Activated T-helper 1 cell treated with anti-CD3 and anti-CD28 coated beads, Interleukin-12 subunit alpha, Interleukin-12 subunit beta, Interleukin-2, Interleukin-4 antibody, amounts not matched to agents 30 ng/mL and 10 ng/mL and 1 ng/mL, durations not matched to agents 14 hours and 24 hours and 36 hours (primary cell): Measurements from ENCODE around the gene DNAH8. TPM values are rescaled to one million over a fixed set of nuclear protein-coding genes. Genes with fewer than 3 reads are reported as not detected.
"Not testable (repeated sequence)": the region's sequence is repeated elsewhere in the genome, so short reads cannot be mapped to it uniquely, and the experiment has no call there.

ENCODE experiments used
- DNase-seq: peaks from one replicate; pipeline ENCODE4 v3.0.0; 2021; ENCODE audit warnings: low spot score
- H3K27ac Mint-ChIP-seq: one replicate; pipeline ENCODE4 v1.8.0; 2021; ENCODE audit warnings: mild to moderate bottlenecking, mixed read lengths
- H3K27me3 Mint-ChIP-seq: one replicate; pipeline ENCODE4 v1.8.0; 2022; ENCODE audit warnings: mild to moderate bottlenecking, moderate library complexity, mixed read lengths; ENCODE audit not compliant: insufficient read depth
- H3K36me3 Mint-ChIP-seq: one replicate; pipeline ENCODE4 v1.8.0; 2021; ENCODE audit warnings: low read depth, mixed read lengths
- H3K4me1 Mint-ChIP-seq: one replicate; pipeline ENCODE4 v1.8.0; 2021; ENCODE audit warnings: low read depth, mixed read lengths
- H3K4me3 Mint-ChIP-seq: one replicate; pipeline ENCODE4 v1.8.0; 2021; ENCODE audit warnings: mild to moderate bottlenecking, moderate library complexity, mixed read lengths
- H3K9me3 Mint-ChIP-seq: one replicate; pipeline ENCODE4 v1.8.0; 2021; ENCODE audit warnings: mixed read lengths
- intact Hi-C: fragments of 100-400 bp; cut with micrococcal nuclease; formaldehyde crosslinking; loops from one replicate; pipeline ENCODE4 v1.15.1; 2024
- total RNA-seq: library from RNA; stranded (reverse); gene quantifications from 2 replicates; pipeline ENCODE4 v1.2.3, GENCODE V29; 2022

The DNAH8 gene
- total RNA-seq, 1 donor from 2014 or later, result 0.03 TPM

- H3K4me3 Mint-ChIP-seq, H3K9me3 Mint-ChIP-seq, H3K27me3 Mint-ChIP-seq, intact Hi-C loops, H3K36me3 Mint-ChIP-seq, H3K27ac Mint-ChIP-seq, DNase-seq, H3K4me1 Mint-ChIP-seq: not testable (repeated sequence)
Measured at GRCh38 chr6:38921540-38921939, 206.4 kb downstream of the DNAH8 start.

GRCh38 chr6:38924791-38925509 is 209.8 kb downstream of the DNAH8 start:
- DNase-seq, result no peak
- Mint-ChIP-seq H3K4me3 (no peak overlapping the region), H3K27ac (no peak overlapping the region), H3K9me3 (no peaks in the 10 kb centered on the region), H3K36me3 (no peaks in the 10 kb centered on the region), H3K27me3 (peaks cover 13% of the 10 kb centered on the region), H3K4me1 (no peaks in the 10 kb centered on the region)
- intact Hi-C loops, result no loop called here

- H3K9me3 Mint-ChIP-seq, result no peaks in the 10 kb centered on the region
- no peak overlapping the region for H3K4me3 Mint-ChIP-seq
- H3K27ac Mint-ChIP-seq, result no peak overlapping the region
- H3K27me3 Mint-ChIP-seq, result peaks cover 18% of the 10 kb centered on the region
- DNase-seq, result no peak
- no peaks in the 10 kb centered on the region for H3K36me3 Mint-ChIP-seq
- intact Hi-C loops, result no loop called here
- H3K4me1 Mint-ChIP-seq, result no peaks in the 10 kb centered on the region
Measured at GRCh38 chr6:38929560-38929959, 214.4 kb downstream of the DNAH8 start.

GRCh38 chr6:38933426-38933825 is 218.3 kb downstream of the DNAH8 start:
- Mint-ChIP-seq H3K36me3 (no peaks in the 10 kb centered on the region), H3K9me3 (no peaks in the 10 kb centered on the region), H3K27me3 (peaks cover 13% of the 10 kb centered on the region), H3K4me3 (no peak overlapping the region), H3K27ac (no peak overlapping the region), H3K4me1 (no peaks in the 10 kb centered on the region)
- intact Hi-C loops, result loop anchor here (2.0 kb wide), 1 partner anchor 61 kb away; no protein-coding TSS in a partner anchor
- DNase-seq, result no peak

- Mint-ChIP-seq H3K36me3 (no peaks in the 10 kb centered on the region), H3K9me3 (no peaks in the 10 kb centered on the region), H3K27me3 (peaks cover 11% of the 10 kb centered on the region), H3K4me3 (no peak overlapping the region), H3K4me1 (no peaks in the 10 kb centered on the region), H3K27ac (no peak overlapping the region)
- intact Hi-C loops, result loop anchor here (5.0 kb wide), 1 partner anchor 43 kb away; no protein-coding TSS in a partner anchor
- DNase-seq, result no peak
Measured at GRCh38 chr6:38935051-38935450, 219.9 kb downstream of the DNAH8 start.

- Mint-ChIP-seq H3K9me3 (no peaks in the 10 kb centered on the region), H3K27me3 (peaks cover 10% of the 10 kb centered on the region), H3K36me3 (no peaks in the 10 kb centered on the region), H3K4me1 (no peaks in the 10 kb centered on the region), H3K27ac (no peak overlapping the region), H3K4me3 (no peak overlapping the region)
- intact Hi-C loops, result loop anchor here (5.0 kb wide), 1 partner anchor 46 kb away; no protein-coding TSS in a partner anchor
- DNase-seq, result no peak
Measured at GRCh38 chr6:38937839-38938613, 222.9 kb downstream of the DNAH8 start.

- intact Hi-C loops, result loop anchor here (5.0 kb wide), 1 partner anchor 46 kb away; no protein-coding TSS in a partner anchor
- no peak overlapping the region for H3K27ac Mint-ChIP-seq
- H3K9me3 Mint-ChIP-seq, result no peaks in the 10 kb centered on the region
- no peak overlapping the region for H3K4me3 Mint-ChIP-seq
- DNase-seq, result no peak
- peaks cover 10% of the 10 kb centered on the region for H3K27me3 Mint-ChIP-seq
- H3K4me1 Mint-ChIP-seq, result no peaks in the 10 kb centered on the region
- H3K36me3 Mint-ChIP-seq, result no peaks in the 10 kb centered on the region
Measured at GRCh38 chr6:38938741-38939140, 223.6 kb downstream of the DNAH8 start.

GRCh38 chr6:38942442-38942841 is 227.3 kb downstream of the DNAH8 start:
- Mint-ChIP-seq H3K36me3 (no peaks in the 10 kb centered on the region), H3K27me3 (peaks cover 12% of the 10 kb centered on the region), H3K4me1 (no peaks in the 10 kb centered on the region), H3K4me3 (no peak overlapping the region), H3K9me3 (no peaks in the 10 kb centered on the region), H3K27ac (no peak overlapping the region)
- DNase-seq, result no peak
- intact Hi-C loops, result no loop called here

GRCh38 chr6:38942965-38943364 is 227.9 kb downstream of the DNAH8 start:
- peaks cover 12% of the 10 kb centered on the region for H3K27me3 Mint-ChIP-seq
- no peak for DNase-seq
- intact Hi-C loops, result no loop called here
- H3K4me1 Mint-ChIP-seq, result no peaks in the 10 kb centered on the region
- H3K27ac Mint-ChIP-seq, result no peak overlapping the region
- no peaks in the 10 kb centered on the region for H3K9me3 Mint-ChIP-seq
- H3K4me3 Mint-ChIP-seq, result no peak overlapping the region
- no peaks in the 10 kb centered on the region for H3K36me3 Mint-ChIP-seq

GRCh38 chr6:38943964-38944363 is 228.9 kb downstream of the DNAH8 start:
- Mint-ChIP-seq H3K4me3 (no peak overlapping the region), H3K27me3 (peaks cover 12% of the 10 kb centered on the region), H3K4me1 (no peaks in the 10 kb centered on the region), H3K27ac (no peak overlapping the region), H3K9me3 (no peaks in the 10 kb centered on the region), H3K36me3 (no peaks in the 10 kb centered on the region)
- intact Hi-C loops, result no loop called here
- no peak for DNase-seq

- Mint-ChIP-seq H3K9me3 (no peaks in the 10 kb centered on the region), H3K27me3 (peaks cover 10% of the 10 kb centered on the region), H3K36me3 (no peaks in the 10 kb centered on the region), H3K27ac (no peak overlapping the region), H3K4me1 (no peaks in the 10 kb centered on the region), H3K4me3 (no peak overlapping the region)
- no peak for DNase-seq
- intact Hi-C loops, result no loop called here
Measured at GRCh38 chr6:38944655-38945279, 229.7 kb downstream of the DNAH8 start.

GRCh38 chr6:38955861-38956260 is 240.8 kb downstream of the DNAH8 start:
- H3K27ac Mint-ChIP-seq, result no peak overlapping the region
- intact Hi-C loops, result no loop called here
- H3K27me3 Mint-ChIP-seq, result peaks cover 14% of the 10 kb centered on the region
- no peak overlapping the region for H3K4me3 Mint-ChIP-seq
- H3K4me1 Mint-ChIP-seq, result no peaks in the 10 kb centered on the region
- no peaks in the 10 kb centered on the region for H3K36me3 Mint-ChIP-seq
- peaks cover 4% of the 10 kb centered on the region for H3K9me3 Mint-ChIP-seq
- DNase-seq, result no peak

- Mint-ChIP-seq H3K9me3 (peaks cover 4% of the 10 kb centered on the region), H3K4me1 (no peaks in the 10 kb centered on the region), H3K36me3 (no peaks in the 10 kb centered on the region), H3K4me3 (no peak overlapping the region), H3K27me3 (peaks cover 14% of the 10 kb centered on the region), H3K27ac (no peak overlapping the region)
- no peak for DNase-seq
- intact Hi-C loops, result no loop called here
Measured at GRCh38 chr6:38957426-38957825, 242.3 kb downstream of the DNAH8 start.
